Lung (tissue), 12 donors: ENCODE data around the gene PPP3CB. TPM values are rescaled to one million over a fixed set of nuclear protein-coding genes. Genes with fewer than 3 reads are reported as not detected.

Experiments used
- ATAC-seq: fragments of 200-7000 bp; cut with Tn5 transposase; one replicate; pipeline ENCODE4 v1.9.1; 2020; ENCODE audit warnings: moderate number of reproducible peaks; ENCODE audit not compliant: insufficient read depth, low FRiP score
- DNase-seq, 3 donors: peaks; one replicate each; pipeline ENCODE4 v3.0.0-alpha.2; 2013 to 2017
- H3K27ac ChIP-seq, 2 donors: one replicate each; pipeline ENCODE4 v1.5.1; 2013; ENCODE audit warnings: mild to moderate bottlenecking in 2 of 2, moderate library complexity in 2 of 2, control low read depth in 1 of 2, inconsistent platforms in 1 of 2, low read depth in 1 of 2, low read length in 1 of 2
- H3K27me3 ChIP-seq, 3 donors: one replicate each; pipeline ENCODE4 v1.5.1; 2013; ENCODE audit warnings: low read length in 2 of 3; ENCODE audit not compliant: control insufficient read depth in 3 of 3, insufficient read depth in 3 of 3
- H3K36me3 ChIP-seq, 4 donors: one replicate each; pipeline ENCODE4 v1.5.1; 2013; ENCODE audit warnings: low read length in 4 of 4, mild to moderate bottlenecking in 1 of 4, moderate library complexity in 1 of 4; ENCODE audit not compliant: control insufficient read depth in 4 of 4, insufficient read depth in 4 of 4
- H3K4me1 ChIP-seq, 5 donors: one replicate each; pipeline ENCODE4 v1.5.1; 2013; ENCODE audit warnings: low read length in 5 of 5, mild to moderate bottlenecking in 2 of 5, moderate library complexity in 1 of 5; ENCODE audit not compliant: control insufficient read depth in 5 of 5, insufficient read depth in 5 of 5
- H3K4me3 ChIP-seq: one replicate; pipeline ENCODE4 v1.5.1; 2013; ENCODE audit warnings: mild to moderate bottlenecking, control low read depth, moderate library complexity
- H3K9ac ChIP-seq, 2 donors: one replicate each; pipeline ENCODE4 v1.5.1; 2013; ENCODE audit warnings: low read length in 2 of 2, control low read depth in 1 of 2; ENCODE audit not compliant: insufficient read depth in 1 of 2
- H3K9me3 ChIP-seq, 4 donors: one replicate each; pipeline ENCODE4 v1.5.1; 2013; ENCODE audit warnings: low read length in 3 of 4, mild to moderate bottlenecking in 1 of 4, moderate library complexity in 1 of 4; ENCODE audit not compliant: control insufficient read depth in 4 of 4, insufficient read depth in 3 of 4
- CTCF ChIP-seq: IDR thresholded peaks from 2 replicates; pipeline ENCODE4 v1.5.1; 2012; ENCODE audit warnings: mild to moderate bottlenecking; ENCODE audit errors: control extremely low read depth, extremely low read depth
- WGBS, 2 donors: extraction: QIAGEN DNeasy Blood & Tissue Kit; methylation state at CpG; one replicate each; pipeline ENCODE4 v1.1.7; 2013; 5-methylcytosine and 5-hydroxymethylcytosine counted together
- polyA plus RNA-seq, 2 donors: library from polyadenylated mRNA; stranded (reverse); fragments of 200-250 nt; gene quantifications; one replicate each; pipeline ENCODE4 v1.2.1, GENCODE V29; 2013
- total RNA-seq, 2 donors: library from RNA; depleted of rRNA in 1 of 2; stranded (reverse); fragments of >200 nt in 1 of 2; gene quantifications; one replicate each; pipeline ENCODE4 v1.2.1, GENCODE V29; 2014 to 2021
- donor health status: control.
- donor health status: control.
- donor health status: Bipolar disorder and iron deficiency.
- donor health status: healthy.
- donor health status: DM: yes; HTN: yes; CAD: no.

The PPP3CB gene
- total and polyA plus RNA-seq, 4 donors = 21.5 to 65.0 (median 28.4) TPM

GRCh38 chr10:73465978-73466726 is 29.7 kb downstream of the PPP3CB start:
- Histone ChIP-seq H3K27ac (no peak overlapping the region), H3K9me3 (no peaks in the 10 kb centered on the region), H3K4me3 (no peak overlapping the region), H3K36me3 (peaks cover 7 to 40% (median 15%) of the 10 kb centered on the region in 4 donors), H3K9ac (no peak overlapping the region), H3K27me3 (no peaks in the 10 kb centered on the region), H3K4me1 (peaks cover 0 to 3% (median 0%) of the 10 kb centered on the region in 5 donors)
- ATAC-seq = no peak
- DNase-seq = no peak
- TF ChIP-seq CTCF = no peak
- WGBS, 2 donors = 77 to 85% methylated on average over 2 of the region's 2 CpGs

- H3K4me1 ChIP-seq = peaks cover 0 to 5% (median 0%) of the 10 kb centered on the region in 5 donors
- no peak overlapping the region for H3K27ac ChIP-seq
- ATAC-seq (no peak), DNase-seq (no peak)
- H3K36me3 ChIP-seq = peaks cover 3 to 16% (median 9%) of the 10 kb centered on the region in 4 donors
- no peaks in the 10 kb centered on the region for H3K27me3 ChIP-seq
- 95 to 97% methylated on average over 4 of the region's 4 CpGs for WGBS, 2 donors
- H3K9ac ChIP-seq = no peak overlapping the region
- H3K9me3 ChIP-seq = no peaks in the 10 kb centered on the region
- no peak overlapping the region for H3K4me3 ChIP-seq
- no peak for TF ChIP-seq CTCF
Observed at GRCh38 chr10:73460897-73461296, 34.9 kb downstream of the PPP3CB start.

- 87 to 91% methylated on average over 6 of the region's 6 CpGs for WGBS, 2 donors
- ATAC-seq (no peak), DNase-seq (no peak)
- no peaks in the 10 kb centered on the region for H3K9me3 ChIP-seq
- H3K4me3 ChIP-seq = no peak overlapping the region
- H3K36me3 ChIP-seq = peaks cover 0 to 12% (median 7%) of the 10 kb centered on the region in 4 donors
- no peaks in the 10 kb centered on the region for H3K27me3 ChIP-seq
- TF ChIP-seq CTCF = no peak
- H3K27ac ChIP-seq = no peak overlapping the region
- peaks cover 0 to 5% (median 0%) of the 10 kb centered on the region in 5 donors for H3K4me1 ChIP-seq
- H3K9ac ChIP-seq = no peak overlapping the region
Observed at GRCh38 chr10:73459683-73460314, 36.0 kb downstream of the PPP3CB start.
